OCI-LY1 (cell line): ENCODE data around the gene TBC1D30.

ENCODE experiments used
- H2AFZ ChIP-seq: fragments of 200-600 bp; sonication (generic), shearing (Covaris generic); 2 replicates; pipeline ENCODE4 v1.6.0; 2014; ENCODE audit warnings: antibody characterized with exemption, mild to moderate bottlenecking, low read length
- H3F3A ChIP-seq: fragments of 200-600 bp; sonication (generic), shearing (Covaris generic); 2 replicates; pipeline ENCODE4 v1.6.0; 2014; ENCODE audit warnings: mild to moderate bottlenecking, antibody characterized with exemption, low read length, moderate library complexity; ENCODE audit not compliant: insufficient read depth
- H3K27ac ChIP-seq: fragments of 200-600 bp; sonication (generic); 2 replicates; pipeline ENCODE4 v1.5.1; 2014; ENCODE audit warnings: low read length, mixed run types, mild to moderate bottlenecking, low read depth; ENCODE audit not compliant: poor library complexity, severe bottlenecking
- H3K27me3 ChIP-seq: fragments of 200-600 bp; sonication (generic); 2 replicates; pipeline ENCODE4 v1.6.0; 2014; ENCODE audit warnings: antibody characterized with exemption, mild to moderate bottlenecking, low read length, moderate library complexity; ENCODE audit not compliant: insufficient read depth
- H3K36me3 ChIP-seq: fragments of 200-600 bp; sonication (generic); 2 replicates; pipeline ENCODE4 v1.6.1; 2014; ENCODE audit warnings: mild to moderate bottlenecking, antibody characterized with exemption, low read length, moderate library complexity, mixed read lengths; ENCODE audit not compliant: insufficient read depth
- H3K4me1 ChIP-seq: fragments of 200-600 bp; sonication (generic); 2 replicates; pipeline ENCODE4 v1.5.1; 2014; ENCODE audit warnings: mild to moderate bottlenecking, low read length, moderate library complexity; ENCODE audit not compliant: insufficient read depth, severe bottlenecking
- H3K4me2 ChIP-seq: fragments of 200-600 bp; sonication (generic), shearing (Covaris generic); 2 replicates; pipeline ENCODE4 v1.6.1; 2014; ENCODE audit warnings: low read length
- H3K4me3 ChIP-seq: fragments of 200-600 bp; sonication (generic); 2 replicates; pipeline ENCODE4 v1.5.1; 2014; ENCODE audit warnings: low read length, low read depth, mild to moderate bottlenecking, mixed read lengths; ENCODE audit not compliant: poor library complexity, severe bottlenecking
- H3K79me2 ChIP-seq: fragments of 200-600 bp; shearing (Covaris generic); 2 replicates; pipeline ENCODE4 v1.6.1; 2016; ENCODE audit warnings: mixed run types, low read length, mixed read lengths; ENCODE audit not compliant: insufficient read depth
- H3K9ac ChIP-seq: fragments of 200-600 bp; sonication (generic), shearing (Covaris generic); 2 replicates; pipeline ENCODE4 v1.6.1; 2014; ENCODE audit warnings: mild to moderate bottlenecking, low read length, mixed read lengths
- H3K9me2 ChIP-seq: fragments of 200-600 bp; sonication (generic), shearing (Covaris generic); 2 replicates; pipeline ENCODE4 v1.6.1; 2014; ENCODE audit warnings: low read depth, mild to moderate bottlenecking, low read length, mixed read lengths
- H3K9me3 ChIP-seq: fragments of 200-600 bp; shearing (Covaris generic); 2 replicates; pipeline ENCODE4 v1.6.1; 2014; ENCODE audit warnings: low read length, mixed read lengths
- H4K20me1 ChIP-seq: fragments of 200-600 bp; sonication (generic), shearing (Covaris generic); 2 replicates; pipeline ENCODE4 v1.6.0; 2016; ENCODE audit warnings: mild to moderate bottlenecking, low read length; ENCODE audit not compliant: insufficient read depth
- CTCF ChIP-seq: fragments of 200-600 bp; sonication (generic), shearing (Covaris generic); IDR thresholded peaks from 2 replicates; pipeline ENCODE4 v1.5.1; 2017; ENCODE audit warnings: mild to moderate bottlenecking, antibody characterized with exemption, low read length, moderate library complexity, mixed read lengths
- EZH2 ChIP-seq: fragments of 200-600 bp; sonication (generic), shearing (Covaris generic); IDR thresholded peaks from 2 replicates; pipeline ENCODE4 v1.8.0; 2017; ENCODE audit warnings: borderline replicate concordance, mixed run types, mild to moderate bottlenecking, antibody characterized with exemption, low read length, moderate library complexity, mixed read lengths

The TBC1D30 gene

GRCh38 chr12:64820593-64820992 is 3.9 kb upstream of the TBC1D30 start:
- Histone ChIP-seq H3K4me3 (no peak overlapping the region), H3K4me2 (no peak overlapping the region)
- TF ChIP-seq EZH2 = no peak

GRCh38 chr12:64821116-64821630 is 3.3 kb upstream of the TBC1D30 start:
- Histone ChIP-seq H3K9me3 (no peaks in the 10 kb centered on the region), H3K9ac (no peak overlapping the region), H4K20me1 (no peaks in the 10 kb centered on the region), H3K79me2 (no peaks in the 10 kb centered on the region), H3K4me1 (no peaks in the 10 kb centered on the region), H3K9me2 (no peaks in the 10 kb centered on the region), H3K4me3 (no peak overlapping the region), H3K36me3 (no peaks in the 10 kb centered on the region), H3K27me3 (peaks cover 6% of the 10 kb centered on the region; the same call in 1 of the 2 replicates), H3F3A (no peaks in the 10 kb centered on the region), H3K27ac (no peak overlapping the region), H3K4me2 (no peak overlapping the region), H2AFZ (no peak overlapping the region)
- no peak for TF ChIP-seq CTCF
- TF ChIP-seq EZH2 = no peak

More at GRCh38 chr12:64820593-64820992, 3.9 kb upstream of the TBC1D30 start:
- Histone ChIP-seq H3K9ac (no peak overlapping the region), H3K36me3 (no peaks in the 10 kb centered on the region), H3K9me3 (no peaks in the 10 kb centered on the region), H3K9me2 (no peaks in the 10 kb centered on the region), H3K4me1 (no peaks in the 10 kb centered on the region), H3K27me3 (peaks cover 5% of the 10 kb centered on the region; the same call in 1 of the 2 replicates), H4K20me1 (no peaks in the 10 kb centered on the region), H3F3A (no peaks in the 10 kb centered on the region), H3K27ac (no peak overlapping the region), H2AFZ (no peak overlapping the region), H3K79me2 (no peaks in the 10 kb centered on the region)

- Histone ChIP-seq H3K4me3 (no peak overlapping the region), H3K4me2 (no peak overlapping the region), H3F3A (no peaks in the 10 kb centered on the region), H3K36me3 (no peaks in the 10 kb centered on the region), H3K27me3 (peaks cover 6% of the 10 kb centered on the region; the same call in 1 of the 2 replicates), H3K9ac (no peak overlapping the region), H3K9me3 (no peaks in the 10 kb centered on the region), H3K4me1 (no peaks in the 10 kb centered on the region), H3K27ac (no peak overlapping the region), H3K79me2 (no peaks in the 10 kb centered on the region), H3K9me2 (no peaks in the 10 kb centered on the region), H4K20me1 (no peaks in the 10 kb centered on the region), H2AFZ (no peak overlapping the region)
- TF ChIP-seq CTCF (no peak), EZH2 (no peak)
Measured at GRCh38 chr12:64824130-64824499, 332 bp upstream of the TBC1D30 start.
